IMR-90 (cell line): ENCODE results near the gene TPI1. TPM values are rescaled to one million over a fixed set of nuclear protein-coding genes. Genes with fewer than 3 reads are reported as not detected.
A peak's percentile ranks its signal among the peaks of the same experiment; 100 is the strongest.

Experiments used
- ATAC-seq: fragments of 200-7000 bp; cut with Tn5 transposase; 2 replicates; pipeline ENCODE4 v1.9.1; 2020; ENCODE audit warnings: low read depth, mild to moderate bottlenecking, moderate library complexity
- BruUV-seq: library from RNA; stranded (reverse); fragments of 400-500 nt; replicated peaks from 2 replicates; lab custom pipeline; 2021; lab: Mats Ljungman, UMichigan
- CTCF ChIA-PET: fragments of 300-600 bp; formaldehyde crosslinking; extraction: SDS; loops from one replicate; lab custom pipeline; 2021; ENCODE audit warnings: antibody characterized with exemption; lab: Yijun Ruan, JAX
- POLR2A ChIA-PET: fragments of 300-600 bp; sonication (Branson Sonifier 250); formaldehyde crosslinking; loops from one replicate; lab custom pipeline; 2022; ENCODE audit warnings: antibody characterized with exemption; ENCODE audit not compliant: unreplicated experiment; lab: Charles Lee
- DNase-seq: peaks from one replicate; pipeline ENCODE4 v3.0.0; 2013
- H2AFZ ChIP-seq: replicated peaks from 2 replicates; pipeline ENCODE3; 2013; ENCODE audit warnings: low read length, mild to moderate bottlenecking; ENCODE audit not compliant: poor library complexity
- H2AK5ac ChIP-seq: 2 replicates; pipeline ENCODE4 v1.6.1; 2013; ENCODE audit warnings: low read depth, low read length, inconsistent platforms
- H2AK9ac ChIP-seq: replicated peaks from 2 replicates; pipeline ENCODE3; 2013; ENCODE audit warnings: mild to moderate bottlenecking, low read depth, low read length, moderate library complexity; ENCODE audit not compliant: poor library complexity
- H2BK120ac ChIP-seq: 2 replicates; pipeline ENCODE4 v1.6.1; 2013; ENCODE audit warnings: low read depth, low read length, inconsistent platforms
- H2BK15ac ChIP-seq: 3 replicates; pipeline ENCODE4 v1.6.1; 2013; ENCODE audit warnings: low read depth, low read length, inconsistent platforms
- H2BK20ac ChIP-seq: 2 replicates; pipeline ENCODE4 v1.6.1; 2013; ENCODE audit warnings: low read depth, mild to moderate bottlenecking, inconsistent platforms, low read length, moderate library complexity
- H2BK5ac ChIP-seq: 2 replicates; pipeline ENCODE4 v1.6.1; 2013; ENCODE audit warnings: mild to moderate bottlenecking, low read depth, low read length, inconsistent platforms; ENCODE audit not compliant: poor library complexity, severe bottlenecking
- H3K14ac ChIP-seq: replicated peaks from 2 replicates; pipeline ENCODE4 v1.6.1; 2013; ENCODE audit warnings: low read depth, low read length, inconsistent platforms
- H3K18ac ChIP-seq: 2 replicates; pipeline ENCODE4 v1.6.1; 2013; ENCODE audit warnings: low read depth, low read length, control low read depth
- H3K23ac ChIP-seq: 2 replicates; pipeline ENCODE4 v1.6.1; 2013; ENCODE audit warnings: low read depth, low read length, inconsistent platforms
- H3K27ac ChIP-seq: 2 replicates; pipeline ENCODE4 v1.5.1; 2013; ENCODE audit warnings: mild to moderate bottlenecking, control low read depth, low read length; ENCODE audit not compliant: insufficient read depth
- H3K27me3 ChIP-seq: 2 replicates; pipeline ENCODE4 v1.6.1; 2013; ENCODE audit warnings: low read length; ENCODE audit not compliant: control insufficient read depth, insufficient read depth
- H3K36me3 ChIP-seq: 2 replicates; pipeline ENCODE4 v1.6.1; 2013; ENCODE audit warnings: low read length, mixed read lengths; ENCODE audit not compliant: control insufficient read depth, insufficient read depth
- H3K4ac ChIP-seq: 2 replicates; pipeline ENCODE4 v1.6.1; 2013; ENCODE audit warnings: low read depth, low read length, inconsistent platforms
- H3K4me1 ChIP-seq: 2 replicates; pipeline ENCODE4 v1.6.1; 2013; ENCODE audit warnings: low read length, mixed read lengths; ENCODE audit not compliant: control insufficient read depth, insufficient read depth
- H3K4me2 ChIP-seq: 2 replicates; pipeline ENCODE4 v1.6.1; 2013; ENCODE audit warnings: low read depth, mild to moderate bottlenecking, control low read depth, low read length, moderate library complexity
- H3K4me3 ChIP-seq: 2 replicates; pipeline ENCODE4 v1.5.1; 2013; ENCODE audit warnings: low read depth, mild to moderate bottlenecking, control low read depth, low read length, moderate library complexity; ENCODE audit not compliant: insufficient read depth
- H3K56ac ChIP-seq: 2 replicates; pipeline ENCODE4 v1.6.1; 2013; ENCODE audit warnings: low read length, inconsistent platforms; ENCODE audit not compliant: insufficient read depth; ENCODE audit errors: extremely low read depth
- H3K79me1 ChIP-seq, 2 experiments: 2 replicates each; pipeline ENCODE4 v1.6.1; 2013; ENCODE audit warnings: low read length in 2 of 2, inconsistent platforms in 1 of 2, low read depth in 1 of 2
- H3K9ac ChIP-seq: 2 replicates; pipeline ENCODE4 v1.6.1; 2013; ENCODE audit warnings: low read depth, low read length, control low read depth
- H3K9me1 ChIP-seq: 2 replicates; pipeline ENCODE4 v1.6.1; 2013; ENCODE audit warnings: low read length, inconsistent platforms; ENCODE audit not compliant: insufficient read depth
- H3K9me3 ChIP-seq: 2 replicates; pipeline ENCODE4 v1.6.1; 2013; ENCODE audit warnings: low read length; ENCODE audit not compliant: control insufficient read depth, insufficient read depth
- H4K20me1 ChIP-seq: 2 replicates; pipeline ENCODE4 v1.6.1; 2013; ENCODE audit warnings: low read length, inconsistent platforms; ENCODE audit not compliant: insufficient read depth
- H4K5ac ChIP-seq: 2 replicates; pipeline ENCODE4 v1.6.1; 2013; ENCODE audit warnings: mild to moderate bottlenecking, low read depth, low read length, control low read depth
- H4K8ac ChIP-seq, 2 experiments: 2 replicates each; pipeline ENCODE4 v1.6.1; 2013; ENCODE audit warnings: low read depth in 2 of 2, low read length in 2 of 2, control low read depth in 1 of 2, inconsistent platforms in 1 of 2
- H4K91ac ChIP-seq: 2 replicates; pipeline ENCODE4 v1.6.1; 2013; ENCODE audit warnings: low read depth, low read length, inconsistent platforms; ENCODE audit not compliant: insufficient read depth
- CEBPB ChIP-seq: IDR thresholded peaks from 2 replicates; pipeline ENCODE4 v1.6.1; 2012; ENCODE audit warnings: low read depth, low read length, improper control_type of control experiment
- ELK1 ChIP-seq: fragments of 150-350 bp; IDR thresholded peaks from 2 replicates; pipeline ENCODE4 v1.6.1; 2016; ENCODE audit warnings: low read depth, mild to moderate bottlenecking, low read length, moderate library complexity, borderline replicate concordance
- FOS ChIP-seq: fragments of 150-350 bp; IDR thresholded peaks from 2 replicates; pipeline ENCODE4 v1.6.1; 2016; ENCODE audit warnings: low read depth, low read length
- MAFK ChIP-seq: IDR thresholded peaks from 2 replicates; pipeline ENCODE4 v1.6.1; 2012; ENCODE audit warnings: low read depth, low read length, improper control_type of control experiment
- MAZ ChIP-seq: IDR thresholded peaks from 2 replicates; pipeline ENCODE4 v1.6.1; 2012; ENCODE audit warnings: low read depth, mild to moderate bottlenecking, low read length, improper control_type of control experiment, moderate library complexity, borderline replicate concordance
- RAD21 ChIP-seq: IDR thresholded peaks from 2 replicates; pipeline ENCODE4 v1.6.1; 2012; ENCODE audit warnings: low read length, improper control_type of control experiment
- RCOR1 ChIP-seq: IDR thresholded peaks from 2 replicates; pipeline ENCODE4 v1.6.1; 2012; ENCODE audit warnings: mild to moderate bottlenecking, low read length, improper control_type of control experiment; ENCODE audit not compliant: insufficient replicate concordance
- SMC3 ChIP-seq: fragments of 150-350 bp; IDR thresholded peaks from 2 replicates; pipeline ENCODE4 v1.6.1; 2016; ENCODE audit warnings: low read depth, mild to moderate bottlenecking, antibody characterized with exemption, low read length, moderate library complexity
- WGBS, 2 experiments: methylation state at CpG; one replicate each; pipeline versions ENCODE4 v1.1.5 to v1.1.7; 2013; ENCODE audit warnings: missing lambda C conversion rate in 2 of 2; ENCODE audit not compliant: insufficient read length in 1 of 2; ENCODE audit errors: extremely low coverage in 2 of 2; 5-methylcytosine and 5-hydroxymethylcytosine counted together
- dilution Hi-C: fragments of 300-500 bp; cut with HindIII; formaldehyde crosslinking; loops from one replicate; pipeline ENCODE4 v1.14.3; 2018; ENCODE audit warnings: low sequenced_read_pairs; ENCODE audit not compliant: unreplicated experiment
- in situ Hi-C: fragments of 300-500 bp; cut with MboI; formaldehyde crosslinking; loops from 3 replicates; pipeline ENCODE4 v1.14.3; 2019; ENCODE audit warnings: low sequenced_read_pairs, inconsistent platforms, mixed read lengths
- intact Hi-C: fragments of 100-400 bp; cut with micrococcal nuclease; formaldehyde crosslinking; loops from 2 replicates; pipeline ENCODE4 v1.10.0; 2022
- polyA plus RNA-seq, 3 experiments: library from polyadenylated mRNA; depleted of rRNA; stranded (reverse); fragments of >200 nt; gene quantifications; 2 replicates each; pipeline ENCODE4 v1.2.3, GENCODE V29; 2012; ENCODE audit warnings: low replicate concordance in 1 of 3
- total RNA-seq: library from RNA; depleted of rRNA; stranded (reverse); fragments of >200 nt; gene quantifications from 2 replicates; pipeline ENCODE4 v1.2.3, GENCODE V29; 2012

TPI1 gene
- total and polyA plus RNA-seq, 2 of the 4 experiments (the other 2 are of a cell fraction), result 1,995 to 2,176 TPM

DNA sequence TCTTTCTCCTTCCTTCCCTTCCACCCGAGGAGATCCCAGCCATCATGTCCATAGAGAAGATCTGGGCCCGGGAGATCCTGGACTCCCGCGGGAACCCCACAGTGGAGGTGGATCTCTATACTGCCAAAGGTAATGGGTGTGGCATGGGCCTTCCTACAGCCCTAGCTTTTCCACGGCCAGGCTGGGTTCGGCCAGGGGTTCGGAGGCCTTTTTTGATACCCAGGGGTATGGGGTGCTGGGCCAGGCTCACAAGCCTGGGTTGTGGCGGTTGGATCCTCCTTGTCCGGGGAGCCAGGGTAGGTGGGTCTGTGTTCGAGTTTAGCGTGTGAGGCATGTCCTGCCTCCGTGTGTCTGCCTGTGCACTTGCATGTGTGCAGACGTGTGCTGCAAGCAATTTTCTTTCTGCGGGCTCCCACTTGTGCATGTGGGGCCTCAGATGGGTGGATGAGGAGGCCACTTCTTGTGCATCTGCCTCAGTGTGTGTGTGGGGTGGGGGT is 48.5 kb downstream of the TPI1 start:
- Histone ChIP-seq H4K91ac (no peak overlapping the region), H3K9ac (peak overlapping the region; percentile 45; the same call in 1 of the 2 replicates), H3K14ac (0 out of 2 replicates have a peak overlapping the region, but pooled peaks have one; percentile 33), H2BK120ac (no peak overlapping the region), H3K79me1 (peaks cover 37 to 41% of the 10 kb centered on the region in 2 experiments), H3K9me1 (peaks cover 8% of the 10 kb centered on the region; the same call in 1 of the 2 replicates), H3K23ac (no peak overlapping the region), H2BK20ac (no peak overlapping the region), H3K4ac (no peak overlapping the region), H2BK5ac (no peak overlapping the region), H2AK9ac (peak overlapping the region; percentile 33), H3K18ac (no peak overlapping the region), H2AK5ac (peak overlapping the region; percentile 48), H3K4me1 (peaks cover 24% of the 10 kb centered on the region), H3K4me2 (peak overlapping the region; percentile 96), H4K8ac (no peak overlapping the region), H3K27me3 (no peaks in the 10 kb centered on the region), H2BK15ac (no peak overlapping the region), H4K5ac (no peak overlapping the region), H3K56ac (no peak overlapping the region), H3K36me3 (peaks cover 29% of the 10 kb centered on the region), H2AFZ (peak overlapping the region; percentile 61), H4K20me1 (0 out of 2 replicates have a peak, but pooled peaks cover 6% of the 10 kb centered on the region), H3K27ac (no peak overlapping the region; the same call in 1 of the 2 replicates), H3K9me3 (no peaks in the 10 kb centered on the region), H3K4me3 (peak overlapping the region; percentile 90; the same call in 1 of the 2 replicates)
- TF ChIP-seq SMC3 (no peak), RCOR1 (no peak), RAD21 (no peak), MAFK (no peak), MAZ (no peak), CEBPB (no peak), FOS (no peak), ELK1 (no peak)
- no peak for DNase-seq
- intact Hi-C loops, result no loop called here
- ChIA-PET CTCF (no interaction called here), POLR2A (no interaction called here)
- in situ Hi-C loops, result no loop called here
- ATAC-seq, result no peak
- BruUV-seq, result no TSS peak
- WGBS, 2 experiments, result 98% methylated on average over 5 of the region's 14 CpGs; no CpG with 5 or more reads in 1 of the 2 experiments
- dilution Hi-C loops, result no loop called here
